Loucy (cell line): Measurements from ENCODE around the gene SP1.

Source experiments
- EZH2phosphoT487 ChIP-seq: fragments of 200-600 bp; IDR thresholded peaks from 2 replicates; pipeline ENCODE4 v1.6.1; 2018; ENCODE audit warnings: antibody characterized with exemption, mild to moderate bottlenecking, moderate library complexity, borderline replicate concordance
- TF ChIP-seq, protein P1 (sequence below): fragments of 200-600 bp; sonication (generic); conservative IDR thresholded peaks from 2 replicates; pipeline ENCODE4 v1.5.1; 2014; ENCODE audit warnings: mild to moderate bottlenecking, antibody characterized with exemption, low read length

DNA sequence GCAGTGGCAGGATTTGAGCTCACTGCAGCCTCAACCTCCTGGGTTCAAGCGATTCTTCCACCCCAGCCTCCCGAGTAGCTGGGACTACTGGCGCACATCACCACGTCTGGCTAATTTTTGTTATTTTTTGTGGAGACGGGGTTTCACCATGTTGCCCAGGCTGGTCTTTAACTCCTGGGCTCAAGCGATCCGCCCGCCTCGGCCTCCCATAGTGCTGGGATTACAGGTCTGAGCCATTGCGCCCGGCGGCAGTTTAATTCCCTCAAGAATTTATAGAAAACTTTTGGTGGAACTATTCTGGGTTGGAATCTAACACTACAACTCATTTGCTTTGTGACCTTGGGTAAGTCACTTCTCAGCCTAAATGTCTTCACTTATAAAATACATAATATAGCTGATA is 1.8 kb upstream of the SP1 start:
- TF ChIP-seq, protein P1, sequence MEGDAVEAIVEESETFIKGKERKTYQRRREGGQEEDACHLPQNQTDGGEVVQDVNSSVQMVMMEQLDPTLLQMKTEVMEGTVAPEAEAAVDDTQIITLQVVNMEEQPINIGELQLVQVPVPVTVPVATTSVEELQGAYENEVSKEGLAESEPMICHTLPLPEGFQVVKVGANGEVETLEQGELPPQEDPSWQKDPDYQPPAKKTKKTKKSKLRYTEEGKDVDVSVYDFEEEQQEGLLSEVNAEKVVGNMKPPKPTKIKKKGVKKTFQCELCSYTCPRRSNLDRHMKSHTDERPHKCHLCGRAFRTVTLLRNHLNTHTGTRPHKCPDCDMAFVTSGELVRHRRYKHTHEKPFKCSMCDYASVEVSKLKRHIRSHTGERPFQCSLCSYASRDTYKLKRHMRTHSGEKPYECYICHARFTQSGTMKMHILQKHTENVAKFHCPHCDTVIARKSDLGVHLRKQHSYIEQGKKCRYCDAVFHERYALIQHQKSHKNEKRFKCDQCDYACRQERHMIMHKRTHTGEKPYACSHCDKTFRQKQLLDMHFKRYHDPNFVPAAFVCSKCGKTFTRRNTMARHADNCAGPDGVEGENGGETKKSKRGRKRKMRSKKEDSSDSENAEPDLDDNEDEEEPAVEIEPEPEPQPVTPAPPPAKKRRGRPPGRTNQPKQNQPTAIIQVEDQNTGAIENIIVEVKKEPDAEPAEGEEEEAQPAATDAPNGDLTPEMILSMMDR = no peak
- no peak for TF ChIP-seq EZH2phosphoT487
